ENCODE measurements around the gene MTFR1L. TPM values are rescaled to one million over a fixed set of nuclear protein-coding genes. Genes with fewer than 3 reads are reported as not detected.

MTFR1L gene
- total RNA-seq, 1 experiment from 2014 or later: 41.7 TPM

DNA sequence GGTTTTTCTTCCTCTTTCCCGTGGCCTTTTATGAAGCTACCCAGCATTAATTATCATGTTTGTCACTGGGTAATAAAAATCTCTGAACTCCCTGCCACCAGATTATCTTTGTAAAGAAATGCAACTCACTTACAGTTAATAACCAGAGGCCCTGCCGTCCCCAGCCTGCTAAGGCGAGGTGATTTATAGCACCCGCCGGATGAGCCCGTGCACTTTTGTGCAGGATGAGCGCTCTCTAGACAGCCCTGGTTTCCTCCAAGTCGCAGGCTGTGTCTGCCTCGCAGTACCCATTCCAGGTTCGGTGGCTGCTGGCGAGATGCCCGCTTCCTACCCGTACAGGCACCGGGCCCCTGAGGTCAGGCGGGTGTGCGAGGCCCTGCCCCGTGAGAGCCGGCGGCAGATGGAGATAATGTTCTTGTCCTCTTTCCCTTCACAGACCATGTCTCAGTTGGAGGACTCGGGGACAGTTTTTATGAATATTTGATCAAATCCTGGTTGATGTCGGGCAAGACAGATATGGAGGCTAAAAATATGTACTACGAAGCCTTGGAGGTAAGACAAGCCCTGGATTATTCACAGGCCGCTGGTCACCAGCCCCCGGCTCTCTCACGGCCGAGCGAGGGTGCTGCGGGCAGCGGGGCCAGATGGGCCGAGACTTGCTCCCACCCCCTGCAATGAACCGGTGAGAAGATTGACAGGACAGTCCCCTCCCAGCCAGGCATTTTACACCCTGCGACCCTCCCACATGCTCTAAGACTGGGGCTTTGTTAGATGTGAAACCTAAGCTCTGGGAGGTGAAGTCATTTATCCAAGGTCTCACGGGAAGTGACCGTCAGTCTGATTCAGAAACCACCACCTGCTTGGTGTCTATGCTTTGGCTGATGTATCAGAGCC, 48.3 kb upstream of the MTFR1L start:
- TF ChIP-seq EZH2 (IDR thresholded peaks at IDR 0.05; ENCODE audit: low read depth): no peak
- TF ChIP-seq, protein P1, sequence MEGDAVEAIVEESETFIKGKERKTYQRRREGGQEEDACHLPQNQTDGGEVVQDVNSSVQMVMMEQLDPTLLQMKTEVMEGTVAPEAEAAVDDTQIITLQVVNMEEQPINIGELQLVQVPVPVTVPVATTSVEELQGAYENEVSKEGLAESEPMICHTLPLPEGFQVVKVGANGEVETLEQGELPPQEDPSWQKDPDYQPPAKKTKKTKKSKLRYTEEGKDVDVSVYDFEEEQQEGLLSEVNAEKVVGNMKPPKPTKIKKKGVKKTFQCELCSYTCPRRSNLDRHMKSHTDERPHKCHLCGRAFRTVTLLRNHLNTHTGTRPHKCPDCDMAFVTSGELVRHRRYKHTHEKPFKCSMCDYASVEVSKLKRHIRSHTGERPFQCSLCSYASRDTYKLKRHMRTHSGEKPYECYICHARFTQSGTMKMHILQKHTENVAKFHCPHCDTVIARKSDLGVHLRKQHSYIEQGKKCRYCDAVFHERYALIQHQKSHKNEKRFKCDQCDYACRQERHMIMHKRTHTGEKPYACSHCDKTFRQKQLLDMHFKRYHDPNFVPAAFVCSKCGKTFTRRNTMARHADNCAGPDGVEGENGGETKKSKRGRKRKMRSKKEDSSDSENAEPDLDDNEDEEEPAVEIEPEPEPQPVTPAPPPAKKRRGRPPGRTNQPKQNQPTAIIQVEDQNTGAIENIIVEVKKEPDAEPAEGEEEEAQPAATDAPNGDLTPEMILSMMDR (conservative IDR thresholded peaks at IDR 0.05): no peak
- Histone ChIP-seq H3K36me3 (ENCODE audit: low read depth) (no peaks in the 10 kb centered on the region), H3K4me2 (no peak overlapping the region), H3K27ac (no peak overlapping the region), H3K27me3 (ENCODE audit: insufficient read depth, low read depth) (no peaks in the 10 kb centered on the region), H3K79me2 (ENCODE audit: low read depth) (no peaks in the 10 kb centered on the region), H3K4me3 (no peak overlapping the region), H2AFZ (no peak overlapping the region), H3K9me2 (ENCODE audit: insufficient read depth) (no peaks in the 10 kb centered on the region), H3F3A (ENCODE audit: insufficient read depth, low read depth) (no peaks in the 10 kb centered on the region; the same call in 1 of the 2 replicates), H3K9me3 (ENCODE audit: insufficient read depth, low read depth) (no peaks in the 10 kb centered on the region), H4K20me1 (ENCODE audit: insufficient read depth) (no peaks in the 10 kb centered on the region), H3K4me1 (replicated peaks; ENCODE audit: insufficient read depth) (peaks cover 25% of the 10 kb centered on the region)
- POLR2A ChIA-PET (ENCODE audit: unreplicated experiment): no interaction called here
- CTCF ChIA-PET: no interaction called here
- intact Hi-C loops (cut with micrococcal nuclease; ENCODE audit: unreplicated experiment): no loop called here
- BruUV-seq (replicated peaks): no TSS peak
- DNase-seq: no peak

DNA sequence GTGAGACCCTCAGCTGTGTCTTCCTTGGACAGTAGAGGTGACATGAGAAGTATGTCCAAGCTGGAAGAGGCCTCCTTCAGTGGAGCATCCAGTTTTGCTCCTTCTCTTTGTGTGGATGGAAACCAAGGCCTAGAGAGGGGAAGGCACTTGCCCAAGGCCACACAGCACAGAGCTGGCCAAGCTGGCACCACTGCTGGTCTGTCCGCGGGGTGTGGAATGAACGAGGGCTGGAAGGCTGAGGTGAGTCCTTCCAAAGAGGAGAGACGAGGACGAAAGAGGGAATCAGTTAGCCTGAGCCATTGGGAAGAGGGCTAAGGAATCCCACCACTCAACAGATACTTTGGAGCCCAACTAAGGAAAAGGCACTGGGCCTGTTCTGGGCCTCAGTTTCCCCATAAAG, 47.6 kb upstream of the MTFR1L start:
- H3K9me3 ChIP-seq (ENCODE audit: insufficient read depth, low read depth): no peaks in the 10 kb centered on the region
- intact Hi-C loops (cut with micrococcal nuclease; ENCODE audit: unreplicated experiment): no loop called here
- no peaks in the 10 kb centered on the region for H4K20me1 ChIP-seq (ENCODE audit: insufficient read depth)
- no TSS peak for BruUV-seq (replicated peaks)
- no peaks in the 10 kb centered on the region for H3K27me3 ChIP-seq (ENCODE audit: insufficient read depth, low read depth)
- H3K36me3 ChIP-seq (ENCODE audit: low read depth): no peaks in the 10 kb centered on the region
- peaks cover 25% of the 10 kb centered on the region for H3K4me1 ChIP-seq (replicated peaks; ENCODE audit: insufficient read depth)
- POLR2A ChIA-PET (ENCODE audit: unreplicated experiment): no interaction called here
- no peak overlapping the region for H3K4me2 ChIP-seq
- no peaks in the 10 kb centered on the region for H3K9me2 ChIP-seq (ENCODE audit: insufficient read depth)
- DNase-seq: no peak
- H3F3A ChIP-seq (ENCODE audit: insufficient read depth, low read depth): no peaks in the 10 kb centered on the region; the same call in 1 of the 2 replicates
- H3K79me2 ChIP-seq (ENCODE audit: low read depth): no peaks in the 10 kb centered on the region
- TF ChIP-seq, protein P1 (conservative IDR thresholded peaks at IDR 0.05): no peak
- no peak for TF ChIP-seq EZH2 (IDR thresholded peaks at IDR 0.05; ENCODE audit: low read depth)
- H2AFZ ChIP-seq: no peak overlapping the region
- H3K27ac ChIP-seq: no peak overlapping the region
- no peak overlapping the region for H3K4me3 ChIP-seq
- CTCF ChIA-PET: no interaction called here

DNA sequence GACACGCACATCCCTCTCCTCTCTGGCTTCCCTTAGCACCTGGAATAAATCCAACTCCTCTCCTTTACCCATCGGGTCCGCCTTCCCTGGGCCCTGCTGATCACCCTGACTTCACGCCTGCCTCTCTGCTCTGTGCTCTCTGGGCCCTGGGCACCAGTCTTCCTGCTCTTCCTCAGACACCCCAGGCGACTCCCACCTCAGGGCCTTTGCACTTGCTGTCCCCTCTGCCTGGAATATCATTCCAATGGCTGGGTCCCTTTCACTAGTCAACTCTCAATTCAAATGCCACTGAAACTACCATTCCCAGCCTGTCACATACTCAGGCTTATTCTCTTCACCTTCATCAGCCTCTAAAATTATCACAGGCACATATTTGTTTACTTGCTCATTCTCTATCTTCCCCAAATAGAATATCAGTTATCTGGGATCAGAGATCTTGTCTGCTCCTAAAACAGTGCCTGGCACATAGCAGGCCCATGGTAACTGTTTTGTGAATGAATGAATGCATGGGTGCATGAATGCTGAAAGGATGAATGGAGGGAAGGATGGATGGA, 47.0 kb upstream of the MTFR1L start:
- H3K4me3 ChIP-seq: no peak overlapping the region
- no peaks in the 10 kb centered on the region; the same call in 1 of the 2 replicates for H3F3A ChIP-seq (ENCODE audit: insufficient read depth, low read depth)
- no peaks in the 10 kb centered on the region for H3K9me3 ChIP-seq (ENCODE audit: insufficient read depth, low read depth)
- H3K27ac ChIP-seq: no peak overlapping the region
- no peak overlapping the region for H2AFZ ChIP-seq
- ChIA-PET POLR2A (ENCODE audit: unreplicated experiment) (no interaction called here), CTCF (no interaction called here)
- no peak overlapping the region for H3K4me2 ChIP-seq
- no peaks in the 10 kb centered on the region for H3K36me3 ChIP-seq (ENCODE audit: low read depth)
- H3K4me1 ChIP-seq (replicated peaks; ENCODE audit: insufficient read depth): peaks cover 25% of the 10 kb centered on the region
- intact Hi-C loops (cut with micrococcal nuclease; ENCODE audit: unreplicated experiment): no loop called here
- no TSS peak for BruUV-seq (replicated peaks)
- TF ChIP-seq EZH2 (IDR thresholded peaks at IDR 0.05; ENCODE audit: low read depth): no peak
- TF ChIP-seq, protein P1 (conservative IDR thresholded peaks at IDR 0.05): no peak
- H3K79me2 ChIP-seq (ENCODE audit: low read depth): no peaks in the 10 kb centered on the region
- no peaks in the 10 kb centered on the region for H3K9me2 ChIP-seq (ENCODE audit: insufficient read depth)
- no peak for DNase-seq
- H4K20me1 ChIP-seq (ENCODE audit: insufficient read depth): no peaks in the 10 kb centered on the region
- H3K27me3 ChIP-seq (ENCODE audit: insufficient read depth, low read depth): no peaks in the 10 kb centered on the region
